ENCODE results near the gene PKDREJ. TPM values are rescaled to one million over a fixed set of nuclear protein-coding genes. Genes with fewer than 3 reads are reported as not detected.
A peak's percentile ranks its signal among the peaks of the same experiment; 100 is the strongest.

Gene PKDREJ
- total RNA-seq, 1 donor = not detected

DNA sequence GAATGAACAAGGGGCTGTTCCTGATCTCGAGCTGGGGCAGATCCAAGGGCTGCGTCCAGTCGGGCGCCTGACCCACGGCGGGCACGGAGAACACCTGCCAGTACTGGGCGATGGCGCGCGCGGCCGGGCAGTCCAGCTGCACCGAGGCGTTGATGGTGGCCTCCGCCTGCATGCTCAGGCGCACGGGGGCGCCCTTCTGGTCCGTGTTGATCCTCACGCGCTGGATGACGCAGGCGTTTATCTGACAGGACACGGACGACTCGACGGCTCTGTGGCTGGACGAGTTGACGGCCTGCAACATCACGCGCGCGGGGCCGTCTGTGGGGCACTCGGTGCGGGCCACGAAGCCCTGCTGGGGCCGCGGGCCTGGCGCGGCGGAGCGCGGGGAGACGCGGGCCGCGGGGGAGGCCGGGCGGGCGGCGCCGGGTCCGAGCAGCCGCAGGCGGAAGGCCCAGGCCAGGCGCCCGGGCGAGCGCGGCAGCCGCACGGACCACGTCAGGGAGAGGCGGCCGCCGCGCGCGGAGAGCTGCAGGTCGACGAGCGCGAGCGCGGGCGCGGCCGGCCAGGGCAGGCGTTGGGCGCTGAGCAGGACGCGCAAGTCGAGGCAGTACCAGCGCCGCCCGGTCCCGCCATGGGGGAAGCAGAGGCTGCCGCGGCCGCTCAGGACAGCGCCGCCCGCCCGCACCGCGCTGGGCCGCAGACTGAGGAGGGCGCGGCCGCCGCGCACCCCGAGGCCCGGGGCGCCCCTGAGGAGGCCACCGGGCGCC, 511 bp downstream of the PKDREJ start:
- Histone ChIP-seq H3K4me1 (ENCODE audit: insufficient read depth, low read length) (peaks cover 3% of the 10 kb centered on the region), H3K36me3 (ENCODE audit: insufficient read depth, low read length) (no peaks in the 10 kb centered on the region), H2AFZ (ENCODE audit: low read length) (no peak overlapping the region), H3K9me3 (ENCODE audit: low read depth, low read length) (peaks cover 2% of the 10 kb centered on the region), H3K4me2 (ENCODE audit: insufficient read depth, low read length) (no peak overlapping the region), H3K27ac (ENCODE audit: low read depth, low read length) (no peak overlapping the region), H3K4me3 (ENCODE audit: insufficient read depth, low read length) (peak overlapping the region; percentile 37), H3K79me2 (ENCODE audit: insufficient read depth, low read length) (no peaks in the 10 kb centered on the region), H4K20me1 (ENCODE audit: insufficient read depth, low read length) (no peaks in the 10 kb centered on the region), H3K27me3 (ENCODE audit: insufficient read depth, low read length) (peaks cover 27% of the 10 kb centered on the region)
- peak; percentile 93 for DNase-seq (ENCODE audit: insufficient read length, low spot score, missing footprints)
- TF ChIP-seq, protein P1, sequence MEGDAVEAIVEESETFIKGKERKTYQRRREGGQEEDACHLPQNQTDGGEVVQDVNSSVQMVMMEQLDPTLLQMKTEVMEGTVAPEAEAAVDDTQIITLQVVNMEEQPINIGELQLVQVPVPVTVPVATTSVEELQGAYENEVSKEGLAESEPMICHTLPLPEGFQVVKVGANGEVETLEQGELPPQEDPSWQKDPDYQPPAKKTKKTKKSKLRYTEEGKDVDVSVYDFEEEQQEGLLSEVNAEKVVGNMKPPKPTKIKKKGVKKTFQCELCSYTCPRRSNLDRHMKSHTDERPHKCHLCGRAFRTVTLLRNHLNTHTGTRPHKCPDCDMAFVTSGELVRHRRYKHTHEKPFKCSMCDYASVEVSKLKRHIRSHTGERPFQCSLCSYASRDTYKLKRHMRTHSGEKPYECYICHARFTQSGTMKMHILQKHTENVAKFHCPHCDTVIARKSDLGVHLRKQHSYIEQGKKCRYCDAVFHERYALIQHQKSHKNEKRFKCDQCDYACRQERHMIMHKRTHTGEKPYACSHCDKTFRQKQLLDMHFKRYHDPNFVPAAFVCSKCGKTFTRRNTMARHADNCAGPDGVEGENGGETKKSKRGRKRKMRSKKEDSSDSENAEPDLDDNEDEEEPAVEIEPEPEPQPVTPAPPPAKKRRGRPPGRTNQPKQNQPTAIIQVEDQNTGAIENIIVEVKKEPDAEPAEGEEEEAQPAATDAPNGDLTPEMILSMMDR (IDR thresholded peaks at IDR 0.05; ENCODE audit: extremely low read depth, low read depth, low read length) = no peak

GRCh38 chr22:46260038-46260437, 3.1 kb downstream of the PKDREJ start:
- Histone ChIP-seq H3K4me2 (ENCODE audit: insufficient read depth, low read length) (no peak overlapping the region), H3K9me3 (ENCODE audit: low read depth, low read length) (peaks cover 2% of the 10 kb centered on the region), H3K79me2 (ENCODE audit: insufficient read depth, low read length) (no peaks in the 10 kb centered on the region), H3K4me1 (ENCODE audit: insufficient read depth, low read length) (no peaks in the 10 kb centered on the region), H2AFZ (ENCODE audit: low read length) (no peak overlapping the region), H3K27ac (ENCODE audit: low read depth, low read length) (no peak overlapping the region), H3K36me3 (ENCODE audit: insufficient read depth, low read length) (no peaks in the 10 kb centered on the region), H3K4me3 (ENCODE audit: insufficient read depth, low read length) (no peak overlapping the region), H4K20me1 (ENCODE audit: insufficient read depth, low read length) (no peaks in the 10 kb centered on the region), H3K27me3 (ENCODE audit: insufficient read depth, low read length) (peaks cover 27% of the 10 kb centered on the region)
- peak; percentile 78 for DNase-seq (ENCODE audit: insufficient read length, low spot score, missing footprints)
- TF ChIP-seq, protein P1 (IDR thresholded peaks at IDR 0.05; ENCODE audit: extremely low read depth, low read depth, low read length) = no peak

DNA sequence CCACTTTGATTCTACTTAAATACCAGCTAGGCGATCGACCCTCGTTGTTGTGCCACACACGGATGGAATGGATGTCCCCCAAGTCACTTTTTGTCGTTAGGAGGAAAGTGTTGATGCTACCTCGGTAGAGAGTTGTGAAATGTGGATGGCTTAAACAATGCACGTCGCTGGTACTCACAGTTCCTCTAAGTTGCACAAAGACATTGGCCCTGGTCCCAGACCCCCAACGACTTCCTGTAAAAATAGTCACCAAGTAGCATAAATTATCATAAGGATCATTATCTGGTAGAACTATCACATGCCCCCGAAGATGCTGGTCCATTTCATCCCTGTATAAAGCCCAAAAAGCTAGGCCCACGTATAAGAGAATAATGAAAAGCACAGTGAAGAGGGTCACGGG, 3.8 kb downstream of the PKDREJ start:
- Histone ChIP-seq H2AFZ (ENCODE audit: low read length) (no peak overlapping the region), H3K4me1 (ENCODE audit: insufficient read depth, low read length) (no peaks in the 10 kb centered on the region), H3K27me3 (ENCODE audit: insufficient read depth, low read length) (peaks cover 27% of the 10 kb centered on the region), H3K36me3 (ENCODE audit: insufficient read depth, low read length) (no peaks in the 10 kb centered on the region), H3K79me2 (ENCODE audit: insufficient read depth, low read length) (no peaks in the 10 kb centered on the region), H3K4me2 (ENCODE audit: insufficient read depth, low read length) (no peak overlapping the region), H4K20me1 (ENCODE audit: insufficient read depth, low read length) (no peaks in the 10 kb centered on the region), H3K4me3 (ENCODE audit: insufficient read depth, low read length) (no peak overlapping the region), H3K9me3 (ENCODE audit: low read depth, low read length) (peaks cover 3% of the 10 kb centered on the region), H3K27ac (ENCODE audit: low read depth, low read length) (no peak overlapping the region)
- TF ChIP-seq, protein P1 (IDR thresholded peaks at IDR 0.05; ENCODE audit: extremely low read depth, low read depth, low read length) = no peak
- DNase-seq (ENCODE audit: insufficient read length, low spot score, missing footprints) = no peak

DNA sequence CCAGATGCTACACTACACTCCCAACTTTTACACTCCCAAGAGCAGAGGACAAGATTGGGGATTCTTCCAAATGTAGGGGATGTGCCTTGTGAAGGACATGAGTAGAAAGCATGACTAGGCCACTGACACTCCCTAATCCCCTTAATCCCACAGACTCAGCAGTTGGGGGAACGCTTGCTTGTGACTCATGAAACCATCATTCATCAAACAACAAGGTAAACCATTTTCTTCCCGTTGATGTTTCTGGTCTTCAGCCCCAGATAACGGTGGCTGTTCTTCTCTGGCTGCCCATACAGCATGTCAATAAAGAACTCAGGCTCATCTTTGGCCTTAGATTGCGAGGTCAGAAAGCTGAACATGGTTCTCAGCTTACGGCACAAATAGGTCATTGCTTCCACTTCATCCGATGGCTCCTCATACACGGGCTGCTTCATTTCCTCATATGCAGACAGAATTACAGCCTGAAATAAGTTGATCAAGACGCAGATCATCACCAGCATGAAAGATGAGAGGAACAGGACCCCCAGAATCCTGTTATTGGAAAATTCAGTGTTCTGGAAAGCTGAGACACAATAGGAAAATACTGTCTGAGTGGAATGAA, 6.7 kb downstream of the PKDREJ start:
- H3K27ac ChIP-seq (ENCODE audit: low read depth, low read length) = no peak overlapping the region
- no peak overlapping the region for H2AFZ ChIP-seq (ENCODE audit: low read length)
- no peaks in the 10 kb centered on the region for H3K79me2 ChIP-seq (ENCODE audit: insufficient read depth, low read length)
- TF ChIP-seq, protein P1 (IDR thresholded peaks at IDR 0.05; ENCODE audit: extremely low read depth, low read depth, low read length) = no peak
- H3K4me3 ChIP-seq (ENCODE audit: insufficient read depth, low read length) = no peak overlapping the region
- H3K4me1 ChIP-seq (ENCODE audit: insufficient read depth, low read length) = no peaks in the 10 kb centered on the region
- H4K20me1 ChIP-seq (ENCODE audit: insufficient read depth, low read length) = no peaks in the 10 kb centered on the region
- H3K9me3 ChIP-seq (ENCODE audit: low read depth, low read length) = peaks cover 2% of the 10 kb centered on the region
- no peaks in the 10 kb centered on the region for H3K36me3 ChIP-seq (ENCODE audit: insufficient read depth, low read length)
- H3K27me3 ChIP-seq (ENCODE audit: insufficient read depth, low read length) = peaks cover 9% of the 10 kb centered on the region
- DNase-seq (ENCODE audit: insufficient read length, low spot score, missing footprints) = peak; percentile 65
- no peak overlapping the region for H3K4me2 ChIP-seq (ENCODE audit: insufficient read depth, low read length)

All from osteoblast (primary cell).